ENCODE measurements around the gene FURIN.
A peak's percentile ranks its signal among the peaks of the same experiment; 100 is the strongest.
"Not testable (repeated sequence)": the region's sequence is repeated elsewhere in the genome, so short reads cannot be mapped to it uniquely, and the experiment has no call there.

FURIN gene

DNA sequence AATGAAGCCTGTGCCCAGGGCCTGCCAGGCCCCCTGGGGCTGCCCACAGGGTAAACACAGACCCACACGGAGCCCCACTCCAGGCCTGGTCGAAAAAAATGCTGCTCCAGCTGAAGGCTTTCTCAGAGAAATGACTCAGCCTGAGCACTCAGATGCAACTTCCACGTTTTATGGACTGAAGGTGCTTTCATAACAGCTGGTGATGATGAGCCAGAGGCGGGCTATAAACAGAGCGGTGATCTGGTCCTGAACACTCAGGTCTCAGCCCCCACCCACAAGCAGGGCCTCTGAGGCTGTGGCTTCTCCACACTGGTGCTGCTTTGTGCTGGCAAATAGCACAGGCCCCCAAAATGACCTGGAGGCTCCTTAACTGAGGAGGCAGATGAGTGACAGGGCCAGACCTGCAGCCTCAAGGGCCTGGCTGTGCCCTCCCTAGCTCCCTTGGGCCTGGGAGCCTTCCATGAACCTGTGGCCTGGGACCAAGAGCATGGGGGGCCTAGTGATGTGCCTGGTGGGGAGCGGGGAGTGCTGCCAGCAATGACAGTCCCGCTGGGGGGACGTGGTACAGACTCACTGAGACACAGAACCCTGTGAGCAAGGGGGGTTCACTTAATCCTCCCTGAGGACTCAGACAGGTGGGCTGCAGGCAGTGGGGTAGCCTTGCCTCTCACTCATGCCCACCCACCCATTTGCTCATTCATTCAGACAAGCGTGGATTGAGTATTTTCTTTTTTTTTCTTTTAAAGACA is 23.0 kb upstream of the FURIN start:
- DNase-seq: no peak

DNA sequence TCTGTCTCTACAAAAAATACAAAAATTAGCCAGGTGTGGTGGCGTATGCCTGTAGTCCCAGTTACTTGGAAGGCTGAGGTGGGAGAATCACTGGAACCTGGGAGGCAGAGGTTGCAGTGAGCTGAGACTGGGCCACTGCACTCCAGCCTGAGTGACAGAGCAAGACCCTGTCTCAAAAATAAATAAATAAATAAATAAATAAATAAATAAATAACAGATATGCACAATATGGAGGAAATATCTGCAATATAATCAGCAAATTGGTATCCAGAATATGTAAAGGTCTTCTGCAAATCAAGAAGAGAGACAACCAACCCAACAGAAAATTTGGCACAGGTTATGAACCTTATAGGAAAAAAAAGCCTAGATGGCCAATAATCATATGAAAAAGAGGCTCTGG is 19.0 kb upstream of the FURIN start:
- DNase-seq: not testable (repeated sequence)

- peak; percentile 68 for DNase-seq
Measured at GRCh38 chr15:90851114-90851513, 17.3 kb upstream of the FURIN start.

DNA sequence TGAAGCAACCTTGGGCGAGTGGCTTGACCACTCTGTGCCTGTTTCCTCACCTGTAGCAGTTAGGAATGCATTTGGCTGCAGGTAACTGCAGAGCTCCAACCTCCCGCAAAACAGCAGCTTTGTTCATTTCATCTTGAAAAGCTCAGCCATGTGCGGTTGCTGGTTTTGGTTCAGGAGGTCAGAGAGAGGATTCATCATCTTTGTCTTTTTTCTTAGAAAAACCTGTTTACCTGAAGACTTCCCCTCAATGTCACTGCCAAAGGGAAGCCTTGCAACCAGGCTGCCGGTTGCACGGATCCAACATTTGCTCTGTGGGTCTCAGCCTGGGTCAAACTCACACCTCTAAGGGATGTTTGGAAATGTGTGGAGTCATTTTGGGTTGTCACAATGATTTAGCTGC is 16.4 kb upstream of the FURIN start:
- no peak for DNase-seq

- no peak for DNase-seq
Measured at GRCh38 chr15:90855139-90855538, 13.2 kb upstream of the FURIN start.

DNA sequence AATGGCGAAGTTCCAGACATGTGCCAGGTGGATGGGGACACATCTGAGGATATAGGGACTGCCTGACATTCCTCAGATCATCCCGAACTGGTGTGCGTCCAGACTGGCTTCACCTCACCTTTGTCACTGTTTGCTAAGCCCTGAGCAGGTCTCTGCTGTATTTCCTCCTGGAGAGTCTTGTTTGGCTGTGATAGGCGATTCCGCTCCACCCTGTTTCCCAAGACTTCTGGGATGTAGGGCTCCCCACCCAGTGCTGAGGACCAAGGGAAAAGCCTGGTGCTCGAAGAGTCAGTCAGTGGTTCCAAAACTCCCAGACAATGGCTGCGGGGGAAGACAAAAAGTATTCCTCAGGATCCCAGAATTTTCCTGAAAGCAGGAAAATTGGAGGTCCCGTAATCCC is 11.1 kb upstream of the FURIN start:
- DNase-seq: no peak

GRCh38 chr15:90857883-90858443 is 10.4 kb upstream of the FURIN start:
- no peak for DNase-seq

DNA sequence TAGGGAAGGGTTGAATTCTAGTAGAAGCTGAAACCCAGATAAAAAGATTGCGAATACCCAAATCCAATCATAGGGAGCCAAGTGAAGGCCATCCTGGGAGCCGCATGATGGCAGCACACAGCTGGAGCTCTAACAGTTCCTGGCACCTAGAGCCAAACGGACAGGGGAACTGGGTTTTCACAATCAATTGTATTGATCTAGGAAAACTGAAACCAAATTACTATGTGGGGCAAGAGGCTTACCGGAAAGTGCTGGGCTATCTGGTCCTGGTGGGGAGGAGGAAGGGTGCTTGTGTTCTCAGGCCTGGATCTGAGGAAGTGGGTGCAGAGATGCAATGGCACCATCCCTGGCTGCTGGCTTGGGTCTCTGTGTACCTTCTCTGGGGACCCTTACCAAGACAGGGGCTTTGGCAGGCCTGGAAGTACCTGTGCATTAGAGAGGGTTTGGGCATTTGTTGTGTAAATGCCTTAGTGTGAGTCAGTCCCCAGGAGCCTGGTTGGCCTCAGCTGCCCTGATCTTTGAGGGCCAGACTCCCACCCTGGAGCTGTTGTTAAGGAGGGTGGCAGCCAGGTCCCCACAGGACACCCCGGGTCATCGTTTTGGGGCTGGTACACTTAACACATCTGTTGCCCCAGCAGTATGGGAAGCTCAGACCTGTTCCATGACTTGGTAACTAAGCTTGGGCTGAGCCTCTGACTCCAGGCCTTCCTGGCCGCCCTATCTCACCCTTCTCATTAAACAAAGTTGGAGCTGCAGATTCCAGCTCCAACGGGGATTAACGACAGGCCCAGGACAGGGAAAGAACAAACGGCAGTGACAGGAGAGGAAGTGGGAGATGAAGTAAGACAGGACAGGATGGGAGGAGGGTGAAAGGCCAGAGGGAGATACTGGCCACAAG is 8.9 kb upstream of the FURIN start:
- DNase-seq: no peak

GRCh38 chr15:90860450-90860849 is 7.9 kb upstream of the FURIN start:
- DNase-seq: no peak

GRCh38 chr15:90860942-90861675 is 7.3 kb upstream of the FURIN start:
- DNase-seq: no peak

DNA sequence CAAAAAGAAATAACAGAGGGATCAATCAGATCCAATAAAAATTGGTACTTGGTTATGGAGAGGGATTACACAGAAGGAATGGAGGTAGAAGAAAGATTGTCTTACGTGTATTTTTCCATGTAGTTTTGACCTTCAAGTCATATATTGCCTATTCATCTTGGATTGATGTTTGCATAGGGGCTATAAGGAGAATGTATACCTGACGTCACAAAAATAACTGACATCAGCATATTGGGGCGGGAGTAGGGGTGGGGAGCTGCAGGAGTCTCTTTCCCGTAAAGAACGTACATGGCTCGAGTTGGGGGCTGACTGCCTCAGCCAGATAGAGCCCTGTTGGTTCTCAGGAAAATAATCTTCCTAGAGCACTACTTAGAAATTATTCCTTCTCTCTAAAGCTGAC is 5.9 kb upstream of the FURIN start:
- DNase-seq: no peak

DNA sequence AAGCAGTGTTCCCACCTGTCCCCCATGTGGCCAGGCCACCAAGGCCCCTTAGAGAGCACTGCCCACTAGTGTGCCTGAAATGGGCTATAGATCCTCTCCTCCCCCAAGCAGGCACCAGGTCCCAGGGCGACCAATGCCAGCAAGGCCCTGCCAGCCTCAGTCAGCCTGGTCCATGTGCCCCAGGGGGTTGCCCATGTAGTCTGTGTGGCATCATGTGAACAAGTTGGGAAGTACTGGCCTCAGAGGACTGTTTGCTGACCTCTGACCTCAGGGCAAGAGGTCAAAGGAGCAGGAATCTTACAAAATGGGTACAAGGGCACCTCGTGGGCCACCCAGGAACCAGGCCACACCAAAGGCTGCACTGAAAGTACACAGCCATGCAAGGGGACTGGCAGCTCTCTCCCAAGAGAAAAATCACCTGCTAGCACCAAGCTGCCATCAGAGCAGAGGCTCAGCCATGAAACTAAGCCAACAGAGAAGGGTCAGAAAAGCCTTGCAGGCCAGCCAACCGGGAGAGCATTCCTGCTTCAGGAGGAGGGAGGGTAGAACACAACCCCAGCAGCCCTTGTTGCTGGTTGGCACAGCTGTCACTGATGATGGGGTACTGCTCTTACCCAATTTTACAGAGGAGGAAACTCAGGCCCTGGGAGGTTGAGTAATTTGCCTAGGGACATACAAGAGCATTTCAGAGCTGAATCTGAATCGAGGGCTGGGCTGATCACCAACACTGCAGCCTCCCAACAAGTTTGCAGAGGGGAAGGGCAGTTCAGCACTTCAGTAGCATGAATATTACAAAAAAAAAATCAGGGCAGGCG is 5.2 kb upstream of the FURIN start:
- no peak for DNase-seq

DNA sequence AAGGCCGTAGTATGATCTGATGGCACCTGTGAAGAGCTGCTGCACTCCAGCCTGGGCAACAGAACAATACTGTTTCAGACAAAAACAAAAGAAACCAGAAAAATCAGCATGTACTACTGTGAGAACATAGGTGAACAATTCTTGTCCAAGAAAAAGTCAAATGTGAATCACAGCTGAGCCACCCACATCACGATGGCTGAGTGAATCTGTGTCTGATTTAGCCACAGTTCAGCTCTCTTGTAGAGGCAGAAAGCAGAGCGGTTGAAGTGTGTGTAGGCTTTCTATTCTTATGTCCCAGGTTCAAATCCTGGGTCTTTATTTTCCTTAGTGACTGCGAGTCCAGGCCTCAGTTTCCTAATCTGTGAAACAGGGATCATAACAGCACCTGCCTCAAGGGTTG is 4.4 kb upstream of the FURIN start:
- no peak for DNase-seq

DNA sequence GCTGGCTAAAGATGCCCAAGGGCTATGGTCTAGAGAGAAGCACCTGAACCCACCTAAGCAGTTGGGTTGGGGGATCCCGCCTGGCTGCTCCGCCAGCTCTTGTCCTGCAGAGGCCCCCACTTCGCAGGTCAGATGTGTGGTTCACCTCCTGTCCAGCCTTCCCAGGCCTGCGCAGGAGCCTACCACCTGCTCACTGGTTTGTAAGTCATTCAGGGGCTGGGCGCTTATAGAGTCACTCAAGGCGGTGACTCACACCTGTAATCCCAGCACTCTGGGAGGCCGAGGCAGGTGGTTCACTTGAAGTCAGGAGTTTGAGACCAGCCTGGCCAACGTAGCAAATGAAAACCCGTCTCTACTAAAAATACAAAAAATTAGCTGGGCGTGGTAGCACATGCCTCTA is 3.9 kb upstream of the FURIN start:
- DNase-seq: no peak

- no peak for DNase-seq
Measured at GRCh38 chr15:90865702-90866101, 2.7 kb upstream of the FURIN start.

- no peak for DNase-seq
Measured at GRCh38 chr15:90866161-90866715, 2.1 kb upstream of the FURIN start.

- no peak for DNase-seq
Measured at GRCh38 chr15:90866800-90867199, 1.6 kb upstream of the FURIN start.

GRCh38 chr15:90869140-90869541 is 753 bp downstream of the FURIN start:
- DNase-seq: no peak

DNA sequence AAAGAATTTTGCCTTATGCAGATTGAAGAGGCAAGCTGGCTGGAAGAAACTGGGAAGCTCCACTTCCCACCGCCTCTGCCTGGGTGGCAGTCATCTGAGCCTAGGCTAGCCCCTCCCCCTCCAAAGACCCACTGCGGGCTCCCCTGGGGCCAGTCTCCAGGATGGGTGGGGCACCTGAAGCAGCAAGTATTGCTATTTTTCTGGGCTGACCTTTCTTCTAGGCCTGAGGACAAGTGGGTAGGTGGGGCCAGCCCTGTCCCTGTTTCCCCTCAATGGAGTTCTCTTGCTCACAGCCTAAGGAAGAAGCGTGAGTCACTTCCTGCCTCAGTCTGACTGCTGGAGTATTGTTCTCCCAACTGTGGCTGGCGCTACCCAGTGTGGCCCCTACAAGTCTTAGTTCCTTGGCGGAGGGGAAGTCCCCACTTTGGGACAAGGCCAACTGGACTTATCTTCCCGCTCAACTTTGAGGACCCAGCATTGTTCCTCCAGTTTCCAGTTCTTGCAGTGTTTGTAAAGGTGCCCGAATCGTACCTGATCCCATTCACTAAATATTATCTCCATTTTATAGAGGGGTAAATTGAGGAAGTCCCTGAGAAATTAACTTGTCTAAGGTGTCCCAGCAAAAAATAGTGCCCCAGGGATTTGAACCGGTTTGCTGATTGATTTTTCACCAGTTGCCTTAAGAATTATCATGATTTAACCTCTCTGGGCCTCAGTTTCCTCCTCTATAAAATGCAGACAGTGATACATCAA is 1.4 kb downstream of the FURIN start:
- DNase-seq: no peak

- no peak for DNase-seq
Measured at GRCh38 chr15:90870354-90871138, 2.2 kb downstream of the FURIN start.

All from central memory CD4-positive, alpha-beta T cell (primary cell).